DND-41 (cell line): ENCODE results near the gene SIL1.
A peak's percentile ranks its signal among the peaks of the same experiment; 100 is the strongest.

Source experiments
- ATAC-seq: fragments of 200-7000 bp; cut with Tn5 transposase; 3 replicates; pipeline ENCODE4 v1.9.1; 2021; ENCODE audit warnings: low read depth; ENCODE audit not compliant: insufficient read depth
- DNase-seq: peaks from one replicate; pipeline ENCODE4 v3.0.0-alpha.2; 2020
- H2AFZ ChIP-seq: 2 replicates; pipeline ENCODE4 v1.6.0; 2012; ENCODE audit warnings: low read depth, low read length
- H3K27ac ChIP-seq: 2 replicates; pipeline ENCODE4 v1.5.1; 2012; ENCODE audit warnings: low read length, inconsistent platforms
- H3K27me3 ChIP-seq: fragments of 200-600 bp; sonication (generic); 2 replicates; pipeline ENCODE4 v1.6.0; 2012; ENCODE audit warnings: low read length, mild to moderate bottlenecking, inconsistent platforms; ENCODE audit not compliant: insufficient read depth, poor library complexity
- H3K36me3 ChIP-seq: 2 replicates; pipeline ENCODE4 v1.5.1; 2012; ENCODE audit warnings: low read length, inconsistent platforms; ENCODE audit not compliant: insufficient read depth
- H3K4me1 ChIP-seq: 2 replicates; pipeline ENCODE4 v1.5.1; 2012; ENCODE audit warnings: mild to moderate bottlenecking, low read length; ENCODE audit not compliant: insufficient read depth
- H3K4me2 ChIP-seq: 2 replicates; pipeline ENCODE4 v1.6.0; 2012; ENCODE audit warnings: mild to moderate bottlenecking, moderate library complexity, low read length, inconsistent platforms; ENCODE audit not compliant: insufficient read depth
- H3K4me3 ChIP-seq, 2 experiments: fragments of 200-600 bp in 1 of 2; shearing (Covaris generic) in 1 of 2; 2 replicates each; pipeline ENCODE4 v1.5.1; 2012 to 2016; ENCODE audit warnings: inconsistent platforms in 2 of 2, low read length in 2 of 2, mild to moderate bottlenecking in 2 of 2, low read depth in 1 of 2, moderate library complexity in 1 of 2
- H3K79me2 ChIP-seq: 2 replicates; pipeline ENCODE4 v1.6.0; 2012; ENCODE audit warnings: low read length, inconsistent platforms; ENCODE audit not compliant: insufficient read depth
- H3K9ac ChIP-seq: 2 replicates; pipeline ENCODE4 v1.6.0; 2012; ENCODE audit warnings: low read depth, mild to moderate bottlenecking, inconsistent platforms, low read length, moderate library complexity
- H3K9me3 ChIP-seq: 2 replicates; pipeline ENCODE4 v1.5.1; 2012; ENCODE audit warnings: low read length, moderate library complexity, mild to moderate bottlenecking, inconsistent platforms; ENCODE audit not compliant: insufficient read depth, severe bottlenecking
- H4K20me1 ChIP-seq: 2 replicates; pipeline ENCODE4 v1.6.0; 2012; ENCODE audit warnings: low read length; ENCODE audit not compliant: insufficient read depth
- EZH2 ChIP-seq: IDR thresholded peaks from 3 replicates; pipeline ENCODE4 v1.6.1; 2012; ENCODE audit warnings: borderline replicate concordance, low read depth, mild to moderate bottlenecking, moderate library complexity, low read length, inconsistent platforms; ENCODE audit not compliant: severe bottlenecking
- TF ChIP-seq, protein P1 (sequence below): IDR thresholded peaks from 2 replicates; pipeline ENCODE4 v1.5.1; 2012; ENCODE audit warnings: borderline replicate concordance, low read length, moderate library complexity, mild to moderate bottlenecking; ENCODE audit not compliant: poor library complexity, severe bottlenecking; ENCODE audit errors: extremely low read depth

The SIL1 gene

DNA sequence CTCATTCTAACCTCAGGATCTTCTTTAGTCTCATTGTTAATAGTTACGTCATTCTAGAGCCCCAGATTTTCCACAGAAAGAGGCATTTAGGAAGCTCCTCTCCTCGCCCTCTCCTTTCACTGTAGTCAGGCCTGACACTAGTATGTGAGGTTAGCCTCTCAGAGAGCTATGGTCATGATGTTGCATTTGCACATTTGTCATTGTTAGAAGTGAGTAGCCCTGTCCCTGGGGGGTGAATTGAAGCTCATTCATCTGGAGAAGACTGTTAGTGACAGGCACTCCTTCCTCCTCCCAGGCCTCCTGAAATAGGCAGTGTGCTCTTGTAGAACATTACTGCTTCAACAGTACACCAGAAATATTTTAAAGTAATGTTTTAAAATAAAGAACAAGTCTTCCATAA is 296.5 kb downstream of the SIL1 start:
- no peak overlapping the region for H3K4me3 ChIP-seq
- no peaks in the 10 kb centered on the region for H3K79me2 ChIP-seq

DNA sequence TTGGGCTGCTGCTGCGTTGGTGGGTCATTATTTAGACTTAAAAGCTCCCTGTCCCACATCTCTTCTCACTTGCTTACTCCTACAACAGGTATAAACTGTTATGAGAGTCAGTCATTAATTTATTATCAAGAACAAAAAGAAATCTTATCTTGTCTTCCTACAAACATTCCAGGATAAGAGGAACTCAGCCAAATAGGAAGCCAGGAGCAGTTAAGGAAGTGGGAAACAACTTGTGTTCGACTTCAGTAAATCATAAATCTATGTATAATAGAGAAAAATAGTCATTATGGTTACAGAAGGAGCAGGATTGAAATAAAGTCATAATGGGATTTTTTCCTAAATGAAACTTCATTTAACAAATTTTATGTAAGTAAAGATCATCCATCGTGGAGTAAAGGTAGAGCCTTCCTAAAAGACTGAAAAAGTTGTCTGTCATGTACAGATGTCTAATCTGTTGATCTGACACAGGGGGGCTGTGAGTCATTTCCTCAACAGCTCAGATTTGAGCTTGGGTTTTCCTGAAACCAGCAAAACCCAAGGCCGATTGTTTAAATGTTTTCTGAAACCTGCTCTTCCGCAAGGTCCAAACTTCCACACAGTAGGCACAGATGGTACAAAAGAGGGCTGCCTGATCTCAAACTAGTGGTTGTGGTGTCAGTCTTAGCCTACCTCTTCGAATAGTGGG is 297.7 kb downstream of the SIL1 start:
- Histone ChIP-seq H3K27me3 (no peaks in the 10 kb centered on the region), H4K20me1 (no peaks in the 10 kb centered on the region), H3K4me3 (no peak overlapping the region), H3K4me1 (peaks cover 22% of the 10 kb centered on the region), H3K4me2 (peak overlapping the region; percentile 43; the same call in 1 of the 2 replicates), H2AFZ (no peak overlapping the region), H3K9me3 (no peaks in the 10 kb centered on the region), H3K9ac (no peak overlapping the region), H3K79me2 (no peaks in the 10 kb centered on the region), H3K36me3 (no peaks in the 10 kb centered on the region), H3K27ac (no peak overlapping the region)
- ATAC-seq (peak; percentile 90), DNase-seq (peak; percentile 57)
- TF ChIP-seq EZH2: no peak
- TF ChIP-seq, protein P1, sequence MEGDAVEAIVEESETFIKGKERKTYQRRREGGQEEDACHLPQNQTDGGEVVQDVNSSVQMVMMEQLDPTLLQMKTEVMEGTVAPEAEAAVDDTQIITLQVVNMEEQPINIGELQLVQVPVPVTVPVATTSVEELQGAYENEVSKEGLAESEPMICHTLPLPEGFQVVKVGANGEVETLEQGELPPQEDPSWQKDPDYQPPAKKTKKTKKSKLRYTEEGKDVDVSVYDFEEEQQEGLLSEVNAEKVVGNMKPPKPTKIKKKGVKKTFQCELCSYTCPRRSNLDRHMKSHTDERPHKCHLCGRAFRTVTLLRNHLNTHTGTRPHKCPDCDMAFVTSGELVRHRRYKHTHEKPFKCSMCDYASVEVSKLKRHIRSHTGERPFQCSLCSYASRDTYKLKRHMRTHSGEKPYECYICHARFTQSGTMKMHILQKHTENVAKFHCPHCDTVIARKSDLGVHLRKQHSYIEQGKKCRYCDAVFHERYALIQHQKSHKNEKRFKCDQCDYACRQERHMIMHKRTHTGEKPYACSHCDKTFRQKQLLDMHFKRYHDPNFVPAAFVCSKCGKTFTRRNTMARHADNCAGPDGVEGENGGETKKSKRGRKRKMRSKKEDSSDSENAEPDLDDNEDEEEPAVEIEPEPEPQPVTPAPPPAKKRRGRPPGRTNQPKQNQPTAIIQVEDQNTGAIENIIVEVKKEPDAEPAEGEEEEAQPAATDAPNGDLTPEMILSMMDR: no peak

More for the DNA sequence above, 296.5 kb downstream of the SIL1 start:
- no peak overlapping the region for H3K4me2 ChIP-seq
- no peak overlapping the region for H3K9ac ChIP-seq
- DNase-seq (no peak), ATAC-seq (no peak)
- H3K27ac ChIP-seq: no peak overlapping the region
- no peaks in the 10 kb centered on the region for H3K36me3 ChIP-seq
- peaks cover 22% of the 10 kb centered on the region for H3K4me1 ChIP-seq
- H3K9me3 ChIP-seq: no peaks in the 10 kb centered on the region
- no peaks in the 10 kb centered on the region for H3K27me3 ChIP-seq
- H4K20me1 ChIP-seq: no peaks in the 10 kb centered on the region
- TF ChIP-seq, protein P1: no peak
- no peak for TF ChIP-seq EZH2
- H2AFZ ChIP-seq: no peak overlapping the region

DNA sequence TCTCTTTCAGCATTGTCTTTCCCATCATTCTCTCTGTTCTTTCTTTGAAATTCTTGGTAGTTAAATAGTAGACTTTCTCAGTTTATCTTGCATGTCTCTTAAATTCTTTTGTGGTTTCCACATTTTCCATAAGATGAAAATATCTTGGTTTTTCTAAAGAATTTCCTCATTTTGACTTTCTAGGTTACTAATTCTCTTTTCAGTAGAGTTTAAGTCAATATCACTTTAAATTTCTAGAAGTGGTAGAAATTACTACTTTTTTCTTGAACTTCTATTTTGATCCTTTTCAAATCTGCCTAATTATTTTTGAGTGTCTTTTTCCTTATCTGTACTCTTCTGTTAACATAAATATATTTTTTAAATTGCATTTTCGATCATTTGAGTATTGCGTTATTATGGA is 299.4 kb downstream of the SIL1 start:
- no peak overlapping the region for H3K4me2 ChIP-seq
- no peaks in the 10 kb centered on the region for H3K27me3 ChIP-seq
- no peak overlapping the region for H3K27ac ChIP-seq
- no peaks in the 10 kb centered on the region for H3K36me3 ChIP-seq
- H2AFZ ChIP-seq: no peak overlapping the region
- no peak overlapping the region for H3K4me3 ChIP-seq
- H3K9ac ChIP-seq: no peak overlapping the region
- ATAC-seq: no peak
- no peak for DNase-seq
- H3K9me3 ChIP-seq: no peaks in the 10 kb centered on the region
- H3K79me2 ChIP-seq: no peaks in the 10 kb centered on the region
- peaks cover 22% of the 10 kb centered on the region for H3K4me1 ChIP-seq
- TF ChIP-seq, protein P1: no peak
- no peak for TF ChIP-seq EZH2
- H4K20me1 ChIP-seq: no peaks in the 10 kb centered on the region
